LNCaP clone FGC (cell line): Measurements from ENCODE around the gene ZC3H10.

Experiments
- DNase-seq: peaks from one replicate; pipeline ENCODE4 v3.0.0-alpha.2; 2011; ENCODE audit warnings: low read depth
- H3K4me3 ChIP-seq: 2 replicates; pipeline ENCODE4 v1.5.1; 2011; ENCODE audit warnings: mild to moderate bottlenecking, low read depth, low read length, control low read depth
- TF ChIP-seq, protein P1 (sequence below): IDR thresholded peaks from 2 replicates; pipeline ENCODE4 v1.5.1; 2012; ENCODE audit warnings: mild to moderate bottlenecking; ENCODE audit not compliant: control insufficient read depth, insufficient read depth; ENCODE audit errors: extremely low read depth

ZC3H10 gene

DNA sequence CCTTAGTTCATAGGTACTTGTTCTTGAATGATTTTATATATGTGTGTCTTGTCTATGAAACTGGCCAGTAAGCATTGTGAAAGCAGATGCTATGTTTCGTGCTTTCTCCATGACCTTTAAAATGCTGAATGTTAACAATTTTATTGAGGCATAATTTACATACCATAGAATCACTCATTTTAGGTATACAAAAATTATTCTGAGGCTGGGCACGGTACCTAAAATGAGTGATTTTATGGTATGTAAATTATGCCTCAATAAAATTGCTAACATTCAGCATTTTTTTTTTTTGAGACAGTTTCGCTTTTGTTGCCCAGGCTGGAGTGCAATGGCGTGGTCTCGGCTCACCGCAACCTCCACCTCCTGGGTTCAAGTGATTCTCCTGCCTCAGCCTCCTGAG, 16.8 kb downstream of the ZC3H10 start:
- H3K4me3 ChIP-seq: no peak overlapping the region
- TF ChIP-seq, protein P1, sequence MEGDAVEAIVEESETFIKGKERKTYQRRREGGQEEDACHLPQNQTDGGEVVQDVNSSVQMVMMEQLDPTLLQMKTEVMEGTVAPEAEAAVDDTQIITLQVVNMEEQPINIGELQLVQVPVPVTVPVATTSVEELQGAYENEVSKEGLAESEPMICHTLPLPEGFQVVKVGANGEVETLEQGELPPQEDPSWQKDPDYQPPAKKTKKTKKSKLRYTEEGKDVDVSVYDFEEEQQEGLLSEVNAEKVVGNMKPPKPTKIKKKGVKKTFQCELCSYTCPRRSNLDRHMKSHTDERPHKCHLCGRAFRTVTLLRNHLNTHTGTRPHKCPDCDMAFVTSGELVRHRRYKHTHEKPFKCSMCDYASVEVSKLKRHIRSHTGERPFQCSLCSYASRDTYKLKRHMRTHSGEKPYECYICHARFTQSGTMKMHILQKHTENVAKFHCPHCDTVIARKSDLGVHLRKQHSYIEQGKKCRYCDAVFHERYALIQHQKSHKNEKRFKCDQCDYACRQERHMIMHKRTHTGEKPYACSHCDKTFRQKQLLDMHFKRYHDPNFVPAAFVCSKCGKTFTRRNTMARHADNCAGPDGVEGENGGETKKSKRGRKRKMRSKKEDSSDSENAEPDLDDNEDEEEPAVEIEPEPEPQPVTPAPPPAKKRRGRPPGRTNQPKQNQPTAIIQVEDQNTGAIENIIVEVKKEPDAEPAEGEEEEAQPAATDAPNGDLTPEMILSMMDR: no peak
- DNase-seq: no peak

- TF ChIP-seq, protein P1: no peak
- H3K4me3 ChIP-seq: no peak overlapping the region
- no peak for DNase-seq
These were observed 19.9 kb downstream of the ZC3H10 start for GRCh38 chr12:56137853-56138571.

DNA sequence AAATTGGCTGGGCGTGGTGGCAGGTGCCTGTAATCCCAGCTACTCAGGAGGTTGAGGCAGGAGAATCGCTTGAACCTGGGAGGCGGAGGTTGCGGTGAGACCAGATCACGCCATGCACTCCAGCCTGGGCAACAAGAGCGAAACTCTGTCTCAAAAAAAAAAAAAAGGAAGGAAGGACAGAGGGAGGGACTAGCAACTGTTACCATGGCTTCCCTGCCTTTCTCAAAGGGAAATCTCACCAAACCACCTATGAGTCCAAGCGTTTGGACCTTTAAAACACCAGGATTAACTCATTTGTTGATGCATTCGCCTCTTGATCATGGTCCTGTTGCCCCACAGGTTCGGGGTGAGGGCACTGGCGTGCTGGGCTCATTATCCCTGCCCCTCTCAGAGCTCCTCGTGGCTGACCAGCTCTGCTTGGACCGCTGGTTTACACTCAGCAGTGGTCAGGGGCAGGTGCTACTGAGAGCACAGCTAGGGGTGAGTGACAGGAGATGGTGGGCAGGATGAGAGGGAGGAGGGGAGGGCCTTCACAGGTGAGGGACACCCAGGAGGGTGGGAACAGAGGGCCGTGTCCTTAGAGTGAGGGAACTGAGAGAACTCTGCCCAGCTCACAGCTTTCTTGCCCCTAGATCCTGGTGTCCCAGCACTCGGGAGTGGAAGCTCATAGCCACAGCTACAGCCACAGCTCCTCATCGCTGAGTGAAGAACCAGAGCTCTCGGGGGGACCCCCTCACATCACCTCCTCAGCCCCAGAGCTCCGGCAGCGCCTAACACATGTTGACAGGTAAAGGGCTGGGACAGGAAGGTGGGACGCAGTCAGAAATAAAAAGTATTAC, 24.1 kb downstream of the ZC3H10 start:
- no peak overlapping the region for H3K4me3 ChIP-seq
- DNase-seq: no peak
- TF ChIP-seq, protein P1: no peak

DNA sequence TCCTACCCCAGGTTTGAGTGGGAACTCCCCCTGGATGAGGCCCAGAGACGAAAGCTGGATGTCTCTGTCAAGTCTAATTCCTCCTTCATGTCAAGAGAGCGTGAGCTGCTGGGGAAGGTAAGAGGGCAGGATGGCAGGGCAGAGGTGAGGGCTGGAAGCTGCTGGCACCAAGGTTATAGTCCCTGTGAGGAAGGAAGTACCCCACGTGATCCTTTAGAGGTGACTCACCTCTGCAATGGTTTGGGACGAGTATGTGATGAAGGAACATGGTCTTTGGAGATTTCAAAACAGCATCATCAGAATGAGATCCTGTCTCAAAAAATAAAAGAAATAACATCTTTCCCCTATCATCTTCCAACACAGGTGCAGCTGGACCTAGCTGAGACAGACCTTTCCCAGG, 25.2 kb downstream of the ZC3H10 start:
- TF ChIP-seq, protein P1: no peak
- no peak overlapping the region for H3K4me3 ChIP-seq

GRCh38 chr12:56143870-56144269, 25.8 kb downstream of the ZC3H10 start:
- H3K4me3 ChIP-seq: no peak overlapping the region
- no peak for DNase-seq
- TF ChIP-seq, protein P1: no peak

More for the DNA sequence above, 25.2 kb downstream of the ZC3H10 start:
- DNase-seq: no peak

DNA sequence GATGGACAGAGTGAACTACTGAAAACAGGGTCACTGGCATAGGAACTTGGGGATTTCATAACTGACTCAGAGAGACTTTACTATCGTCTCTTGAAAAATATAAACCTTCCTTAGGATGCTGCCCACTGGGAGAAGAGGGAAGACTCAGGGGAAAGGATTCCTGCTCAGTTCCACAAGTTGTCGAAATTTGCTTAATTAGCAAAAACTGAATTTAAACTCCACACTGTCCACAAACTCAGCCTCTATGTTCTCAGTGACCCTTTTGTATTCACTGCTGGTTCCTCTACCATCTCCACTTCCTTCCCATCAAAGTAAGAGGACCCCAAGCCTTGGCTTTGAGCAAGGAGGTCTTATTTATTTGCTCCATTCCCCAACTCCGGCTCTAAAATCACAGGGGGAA, 27.2 kb downstream of the ZC3H10 start:
- H3K4me3 ChIP-seq: no peak overlapping the region
- TF ChIP-seq, protein P1: no peak
- DNase-seq: no peak
